ENCODE measurements around the gene NUP160. TPM values are rescaled to one million over a fixed set of nuclear protein-coding genes. Genes with fewer than 3 reads are reported as not detected.

The NUP160 gene
- total and polyA plus RNA-seq, 2 of the 8 experiments (the other 6 are each of a cell fraction or from before 2014, with no cell fraction given) = 44.6 to 100 TPM

- Histone ChIP-seq H3K4me2 (ENCODE audit: insufficient read depth in 1 of 2, low read depth in 2 of 2, low read length in 2 of 2) (no peak overlapping the region), H3K18ac (ENCODE audit: extremely low read depth, low read length) (no peak overlapping the region), H2BK15ac (ENCODE audit: low read length) (no peak overlapping the region), H3K14ac (ENCODE audit: insufficient read length) (no peak overlapping the region), H3K9me3 (ENCODE audit: insufficient read depth in 2 of 2, low read depth in 1 of 2, low read length in 1 of 2) (no peaks in the 10 kb centered on the region), H4K91ac (replicated peaks; ENCODE audit: insufficient read length, low read length) (no peak overlapping the region), H3K4me3 (ENCODE audit: extremely low read depth in 1 of 4, insufficient read depth in 2 of 4, low read depth in 3 of 4, low read length in 4 of 4) (no peak overlapping the region), H3K27me3 (replicated peaks in 1 of 4; ENCODE audit: control insufficient read depth in 3 of 4, extremely low read depth in 1 of 4, insufficient read depth in 3 of 4, low read length in 3 of 4) (no peaks in the 10 kb centered on the region), H2BK5ac (ENCODE audit: low read depth, low read length) (no peak overlapping the region), H3K23ac (ENCODE audit: insufficient read length) (no peak overlapping the region), H2BK12ac (ENCODE audit: low read depth, low read length) (no peak overlapping the region), H2AFZ (ENCODE audit: low read length) (no peak overlapping the region), H3K9ac (replicated peaks in 1 of 4; ENCODE audit: extremely low read depth in 1 of 4, low read depth in 3 of 4, low read length in 3 of 4) (no peak overlapping the region), H2AK5ac (ENCODE audit: low read depth, low read length) (no peak overlapping the region), H3K27ac (ENCODE audit: low read depth, low read length) (no peak overlapping the region), H2BK20ac (ENCODE audit: low read length) (no peak overlapping the region), H3K79me1 (ENCODE audit: low read depth, low read length) (no peaks in the 10 kb centered on the region), H3K23me2 (ENCODE audit: low read depth, low read length) (no peaks in the 10 kb centered on the region), H4K5ac (ENCODE audit: insufficient read length, low read depth, low read length) (no peak overlapping the region), H4K20me1 (replicated peaks in 1 of 2; ENCODE audit: control insufficient read depth in 1 of 2, insufficient read depth in 2 of 2, low read length in 2 of 2) (peaks cover 0 to 2% of the 10 kb centered on the region in 2 experiments), H3K79me2 (ENCODE audit: control insufficient read depth in 1 of 2, insufficient read depth in 2 of 2, low read length in 2 of 2) (no peaks in the 10 kb centered on the region), H4K8ac (ENCODE audit: extremely low read depth, insufficient read depth, low read length) (no peak overlapping the region), H3K4ac (replicated peaks; ENCODE audit: insufficient read length, low read depth, low read length) (no peak overlapping the region), H3K4me1 (replicated peaks in 1 of 4; ENCODE audit: control insufficient read depth in 3 of 4, insufficient read depth in 4 of 4, low read length in 3 of 4) (no peaks in the 10 kb centered on the region), H3K56ac (replicated peaks; ENCODE audit: insufficient read length, low read depth, low read length) (no peak overlapping the region), H2BK120ac (replicated peaks; ENCODE audit: low read depth, low read length) (no peak overlapping the region), H3K36me3 (ENCODE audit: control insufficient read depth in 2 of 4, insufficient read depth in 4 of 4, low read length in 3 of 4) (peaks cover 30 to 84% (median 69%) of the 10 kb centered on the region in 4 experiments)
- ChIA-PET POLR2A (ENCODE audit: partially characterized antibody) (interaction anchor here (0.5 to 2.6 kb wide), 5 partner anchors 10 to 100 kb away, joined by 3 to 5 read pairs (median 3); no protein-coding TSS in a partner anchor), CTCF (ENCODE audit: partially characterized antibody) (no interaction called here)
- FAIRE-seq = no peak
- DNase-seq (ENCODE audit: low read depth in 1 of 2, low spot score in 2 of 2) = no peak
- WGBS, 2 experiments (ENCODE audit: extremely low coverage in 1 of 2, insufficient coverage in 1 of 2, insufficient read length in 1 of 2, insufficient replicate concordance in 2 of 2, low coverage in 1 of 2, low lambda C conversion rate in 2 of 2, missing lambda C conversion rate in 1 of 2) = 90% methylated on average over 6 of the region's 6 CpGs; no CpG with 5 or more reads in 1 of the 2 experiments
- TF ChIP-seq SIRT6 (IDR thresholded peaks at IDR 0.05; ENCODE audit: low read length) (no peak), CHD1 (IDR thresholded peaks at IDR 0.05; ENCODE audit: low read depth, low read length) (no peak), BCL11A (IDR thresholded peaks at IDR 0.05; ENCODE audit: low read depth in 2 of 2, low read length in 2 of 2) (no peak), PHF8 (conservative IDR thresholded peaks at IDR 0.05; ENCODE audit: low read depth, low read length) (no peak), POU5F1 (IDR thresholded peaks at IDR 0.05; ENCODE audit: low read depth, low read length) (no peak), KDM1A (IDR thresholded peaks at IDR 0.05; ENCODE audit: borderline replicate concordance, low read length) (no peak), POLR2AphosphoS5 (IDR thresholded peaks at IDR 0.05; ENCODE audit: low read depth, low read length) (no peak), E2F6 (IDR thresholded peaks at IDR 0.05) (no peak), YY1 (IDR thresholded peaks at IDR 0.05; ENCODE audit: low read depth, low read length) (no peak), CTCF (IDR thresholded peaks at IDR 0.05; ENCODE audit: control extremely low read depth in 1 of 3, insufficient read depth in 1 of 3, low read depth in 1 of 3, low read length in 3 of 3) (no peak), CBX8 (IDR thresholded peaks at IDR 0.05; ENCODE audit: borderline replicate concordance, low read depth, low read length) (no peak), ZNF274 (IDR thresholded peaks at IDR 0.05; ENCODE audit: borderline replicate concordance, extremely low read depth, low read length) (no peak)
Measured at GRCh38 chr11:47731475-47731874, 116.7 kb downstream of the NUP160 start.
